Stimulated activated CD8-positive, alpha-beta memory T cell treated with anti-CD3 and anti-CD28 coated beads, Interleukin-12 subunit alpha, Interleukin-12 subunit beta, amount 100 ng/mL, for 24 hours (primary cell): Measurements from ENCODE around the gene PCMT1.

Experiments
- DNase-seq: peaks from one replicate; pipeline ENCODE4 v3.0.0-alpha.2; 2020; ENCODE audit errors: extremely low read depth

PCMT1 gene

GRCh38 chr6:149855040-149855654 lies 105.6 kb downstream of the PCMT1 start:
- no peak for DNase-seq

GRCh38 chr6:149855741-149856140 lies 106.2 kb downstream of the PCMT1 start:
- no peak for DNase-seq

GRCh38 chr6:149856256-149856994 lies 106.9 kb downstream of the PCMT1 start:
- no peak for DNase-seq

- DNase-seq: no peak
Observed at GRCh38 chr6:149857541-149857940, 108.0 kb downstream of the PCMT1 start.

GRCh38 chr6:149859368-149859767 lies 109.8 kb downstream of the PCMT1 start:
- DNase-seq: no peak

- DNase-seq: no peak
Observed at GRCh38 chr6:149859938-149860337, 110.4 kb downstream of the PCMT1 start.

- no peak for DNase-seq
Observed at GRCh38 chr6:149860513-149860833, 110.9 kb downstream of the PCMT1 start.
